Karpas-422 (cell line): ENCODE data around the gene SPDYE3. TPM values are rescaled to one million over a fixed set of nuclear protein-coding genes. Genes with fewer than 3 reads are reported as not detected.
"Not testable (repeated sequence)": the region's sequence is repeated elsewhere in the genome, so short reads cannot be mapped to it uniquely, and the experiment has no call there.

Experiments
- DNase-seq: peaks from one replicate; pipeline ENCODE4 v3.0.0-alpha.2; 2015
- H2AFZ ChIP-seq: fragments of 200-600 bp; sonication (generic); 2 replicates; pipeline ENCODE4 v1.6.1; 2014; ENCODE audit warnings: antibody characterized with exemption, low read length, mixed read lengths
- H3K27ac ChIP-seq: fragments of 200-600 bp; sonication (generic); 2 replicates; pipeline ENCODE4 v1.5.1; 2014; ENCODE audit warnings: mild to moderate bottlenecking, low read length, moderate library complexity
- H3K27me3 ChIP-seq: fragments of 200-600 bp; sonication (generic); 2 replicates; pipeline ENCODE4 v1.6.1; 2014; ENCODE audit warnings: low read length, mixed read lengths
- H3K36me3 ChIP-seq: fragments of 200-600 bp; sonication (generic); 2 replicates; pipeline ENCODE4 v1.6.1; 2014; ENCODE audit warnings: low read length, mixed read lengths; ENCODE audit not compliant: insufficient read depth
- H3K4me1 ChIP-seq: fragments of 200-600 bp; sonication (generic); 2 replicates; pipeline ENCODE4 v1.6.1; 2014; ENCODE audit warnings: mild to moderate bottlenecking, low read length, mixed read lengths
- H3K4me2 ChIP-seq: fragments of 200-600 bp; sonication (generic); 2 replicates; pipeline ENCODE4 v1.6.1; 2014; ENCODE audit warnings: low read length, low read depth, mild to moderate bottlenecking; ENCODE audit not compliant: poor library complexity, severe bottlenecking
- H3K4me3 ChIP-seq: fragments of 200-600 bp; sonication (generic); 2 replicates; pipeline ENCODE4 v1.5.1; 2014; ENCODE audit warnings: mild to moderate bottlenecking, antibody characterized with exemption, low read length, mixed read lengths
- H3K79me2 ChIP-seq: fragments of 200-600 bp; sonication (generic); 2 replicates; pipeline ENCODE4 v1.6.1; 2014; ENCODE audit warnings: mild to moderate bottlenecking, low read length, mixed read lengths
- H3K9ac ChIP-seq: fragments of 200-600 bp; sonication (generic); 2 replicates; pipeline ENCODE4 v1.6.0; 2014; ENCODE audit warnings: low read length
- H3K9me2 ChIP-seq: fragments of 200-600 bp; sonication (generic), shearing (Covaris generic); replicated peaks from 2 replicates; pipeline ENCODE4 v1.6.0; 2014; ENCODE audit warnings: mild to moderate bottlenecking, low read length, moderate library complexity; ENCODE audit not compliant: insufficient read depth
- H3K9me3 ChIP-seq: fragments of 300-700, 200-600 bp; sonication (generic); 2 replicates; pipeline ENCODE4 v1.6.1; 2014; ENCODE audit warnings: low read length, mixed read lengths
- H4K20me1 ChIP-seq: fragments of 200-600 bp; sonication (generic); 2 replicates; pipeline ENCODE4 v1.6.1; 2014; ENCODE audit warnings: mild to moderate bottlenecking, antibody characterized with exemption, low read length, low read depth; ENCODE audit not compliant: insufficient read depth
- total RNA-seq: library from RNA; depleted of rRNA; stranded (reverse); fragments of >200 nt; shearing (Covaris generic); gene quantifications from 2 replicates; pipeline ENCODE4 v1.2.3, GENCODE V29; 2014; ENCODE audit warnings: low replicate concordance

The SPDYE3 gene
- total RNA-seq, 1 experiment from 2014 or later: not detected

DNA sequence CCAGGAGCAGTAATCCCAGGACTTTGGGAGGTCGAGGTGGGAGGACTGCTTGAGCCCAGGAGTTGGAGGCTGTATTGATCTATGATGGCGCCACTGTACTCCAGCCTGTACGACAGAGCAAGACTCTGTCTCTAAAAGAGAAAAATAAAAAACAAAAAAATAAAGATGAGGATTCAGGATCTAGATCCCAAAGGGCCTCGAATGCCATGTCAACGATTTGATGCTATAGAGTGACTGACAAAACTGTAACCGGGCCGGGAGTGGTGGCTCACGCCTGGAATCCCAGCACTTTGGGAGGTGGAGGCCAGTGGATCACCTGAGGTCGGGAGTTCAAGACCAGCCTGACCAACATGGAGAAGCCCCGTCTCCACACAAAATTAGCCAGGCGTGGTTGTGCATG is 38.6 kb upstream of the SPDYE3 start:
- H3K4me1 ChIP-seq, H2AFZ ChIP-seq, H3K27ac ChIP-seq, H3K9me2 ChIP-seq, H3K79me2 ChIP-seq, H3K27me3 ChIP-seq, H3K4me3 ChIP-seq, H3K4me2 ChIP-seq, H3K9me3 ChIP-seq, H4K20me1 ChIP-seq, H3K36me3 ChIP-seq, DNase-seq, H3K9ac ChIP-seq: not testable (repeated sequence)

GRCh38 chr7:100269306-100270045 is 38.0 kb upstream of the SPDYE3 start:
- not testable (repeated sequence) for H2AFZ ChIP-seq, H3K27ac ChIP-seq, H3K27me3 ChIP-seq, H3K79me2 ChIP-seq, H4K20me1 ChIP-seq, DNase-seq, H3K9me2 ChIP-seq, H3K4me2 ChIP-seq, H3K4me1 ChIP-seq, H3K9ac ChIP-seq, H3K4me3 ChIP-seq, H3K9me3 ChIP-seq, H3K36me3 ChIP-seq

- H2AFZ ChIP-seq, H3K9me3 ChIP-seq, H3K27me3 ChIP-seq, H3K79me2 ChIP-seq, H3K27ac ChIP-seq, H3K4me2 ChIP-seq, H4K20me1 ChIP-seq, H3K9me2 ChIP-seq, H3K9ac ChIP-seq, DNase-seq, H3K4me3 ChIP-seq, H3K36me3 ChIP-seq, H3K4me1 ChIP-seq: not testable (repeated sequence)
Measured at GRCh38 chr7:100270046-100270918, 37.2 kb upstream of the SPDYE3 start.

- H3K4me3 ChIP-seq, H3K79me2 ChIP-seq, H3K27ac ChIP-seq, H3K27me3 ChIP-seq, H2AFZ ChIP-seq, H3K36me3 ChIP-seq, H4K20me1 ChIP-seq, H3K9me2 ChIP-seq, DNase-seq, H3K9ac ChIP-seq, H3K9me3 ChIP-seq, H3K4me1 ChIP-seq: not testable (repeated sequence)
- H3K4me2 ChIP-seq: peak overlapping the region; percentile 66
Measured at GRCh38 chr7:100270941-100271593, 36.4 kb upstream of the SPDYE3 start.

DNA sequence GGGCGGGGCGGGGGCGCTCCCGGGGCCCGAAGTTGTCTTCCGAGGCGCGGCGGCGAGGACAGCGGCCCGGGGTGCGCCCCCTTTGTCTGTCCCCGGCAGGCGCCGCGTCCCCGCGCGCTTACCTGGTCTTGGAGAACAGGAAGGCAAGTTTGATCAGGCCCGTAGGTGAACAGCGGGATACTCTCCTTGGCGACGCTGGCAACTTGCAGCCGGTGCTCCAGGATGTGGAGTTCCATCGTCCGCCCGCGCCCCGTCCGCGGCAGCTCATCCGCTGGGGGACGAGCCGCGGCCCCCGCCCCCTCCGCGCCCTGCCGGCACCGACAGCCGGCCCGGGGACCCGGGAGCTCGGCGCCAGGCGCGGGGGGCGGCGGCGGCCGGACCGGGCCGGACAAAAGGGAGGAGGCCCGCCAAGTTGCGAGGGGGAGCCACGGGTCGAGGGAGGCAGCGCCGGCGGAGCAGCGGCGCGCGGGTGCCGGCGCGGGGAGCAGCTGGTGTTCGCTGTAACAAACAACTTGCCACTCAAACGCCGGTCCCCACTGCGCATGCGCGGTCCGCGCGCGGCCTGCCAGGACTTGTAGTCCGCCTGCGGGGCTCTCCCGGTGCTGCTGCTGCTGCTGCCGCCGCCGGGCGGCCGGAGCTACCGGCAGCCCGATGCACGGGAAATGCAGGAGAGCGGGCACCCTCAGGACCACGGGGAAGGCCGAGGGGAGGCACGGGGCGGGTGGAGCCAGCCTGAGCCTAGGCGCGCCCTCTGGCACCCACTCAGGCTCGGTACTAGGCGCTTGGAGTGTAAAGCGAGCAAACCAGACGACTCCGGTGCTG is 35.6 kb upstream of the SPDYE3 start:
- no peaks in the 10 kb centered on the region for H3K27me3 ChIP-seq
- H3K4me1 ChIP-seq: peaks cover 9% of the 10 kb centered on the region
- H3K79me2 ChIP-seq: no peaks in the 10 kb centered on the region
- H4K20me1 ChIP-seq: no peaks in the 10 kb centered on the region
- DNase-seq: peak; percentile 96
- no peaks in the 10 kb centered on the region for H3K36me3 ChIP-seq
- no peak overlapping the region for H3K27ac ChIP-seq
- H3K9ac ChIP-seq: peak overlapping the region; percentile 53
- H3K4me2 ChIP-seq: peak overlapping the region; percentile 66
- H3K9me3 ChIP-seq: no peaks in the 10 kb centered on the region
- H3K4me3 ChIP-seq: peak overlapping the region; percentile 62; the same call in 1 of the 2 replicates
- H2AFZ ChIP-seq: no peak overlapping the region
- no peaks in the 10 kb centered on the region for H3K9me2 ChIP-seq

GRCh38 chr7:100272538-100272902 is 35.0 kb upstream of the SPDYE3 start:
- not testable (repeated sequence) for H3K79me2 ChIP-seq, DNase-seq, H4K20me1 ChIP-seq, H2AFZ ChIP-seq, H3K4me1 ChIP-seq, H3K27me3 ChIP-seq, H3K9me2 ChIP-seq, H3K9me3 ChIP-seq, H3K36me3 ChIP-seq, H3K27ac ChIP-seq
- Histone ChIP-seq H3K9ac (peak overlapping the region; percentile 53), H3K4me3 (peak overlapping the region; percentile 62; the same call in 1 of the 2 replicates), H3K4me2 (peak overlapping the region; percentile 66)

- Histone ChIP-seq H3K9me2 (no peaks in the 10 kb centered on the region), H3K9ac (no peak overlapping the region), H3K27ac (no peak overlapping the region), H2AFZ (no peak overlapping the region), H3K4me2 (no peak overlapping the region), H3K9me3 (no peaks in the 10 kb centered on the region), H3K4me1 (peaks cover 9% of the 10 kb centered on the region), H3K4me3 (no peak overlapping the region), H3K36me3 (no peaks in the 10 kb centered on the region), H3K27me3 (no peaks in the 10 kb centered on the region), H3K79me2 (no peaks in the 10 kb centered on the region), H4K20me1 (no peaks in the 10 kb centered on the region)
- DNase-seq: no peak
Measured at GRCh38 chr7:100275120-100275519, 32.4 kb upstream of the SPDYE3 start.
